HepG2 (cell line): Measurements from ENCODE around the gene NR2F1-AS1. TPM values are rescaled to one million over a fixed set of nuclear protein-coding genes. Genes with fewer than 3 reads are reported as not detected.

Experiments
- ARHGAP35 ChIP-seq: sonication (generic); formaldehyde crosslinking; IDR thresholded peaks from 2 replicates; pipeline ENCODE4 v1.9.0; 2022; ENCODE audit warnings: mild to moderate bottlenecking, inconsistent platforms, moderate library complexity, missing genetic modification reagents, borderline replicate concordance
- FOXK1 ChIP-seq: sonication (generic); formaldehyde crosslinking; IDR thresholded peaks from 2 replicates; pipeline ENCODE4 v1.4.0; 2020; ENCODE audit warnings: low read depth, missing genetic modification reagents, borderline replicate concordance
- HNF4G ChIP-seq, 2 experiments: sonication (generic) in 1 of 2; formaldehyde crosslinking in 1 of 2; IDR thresholded peaks; 2 replicates each; pipeline versions ENCODE4 v1.4.0 to v1.6.1; 2011 to 2020; ENCODE audit warnings: borderline replicate concordance in 2 of 2, low read depth in 2 of 2, mild to moderate bottlenecking in 2 of 2, low read length in 1 of 2, missing genetic modification reagents in 1 of 2, moderate library complexity in 1 of 2
- MED1 ChIP-seq: sonication (generic); formaldehyde crosslinking; IDR thresholded peaks from 2 replicates; pipeline ENCODE4 v1.4.0; 2020; ENCODE audit warnings: missing genetic modification reagents
- MYPOP ChIP-seq: sonication (generic); formaldehyde crosslinking; IDR thresholded peaks from 2 replicates; pipeline ENCODE4 v1.8.1; 2023; ENCODE audit warnings: mild to moderate bottlenecking, moderate library complexity, missing genetic modification reagents
- NFIB ChIP-seq: sonication (generic); formaldehyde crosslinking; IDR thresholded peaks from 2 replicates; pipeline ENCODE4 v1.9.0; 2021; ENCODE audit warnings: missing genetic modification reagents, mild to moderate bottlenecking, borderline replicate concordance
- NR3C1 ChIP-seq: sonication (generic); formaldehyde crosslinking; IDR thresholded peaks from 2 replicates; pipeline ENCODE4 v1.4.0; 2020; ENCODE audit warnings: missing genetic modification reagents
- PBX2 ChIP-seq: IDR thresholded peaks from 2 replicates; pipeline ENCODE4 v1.6.1; 2016; ENCODE audit warnings: control low read depth
- PCBP2 ChIP-seq: fragments of 200-400 bp; formaldehyde crosslinking; optimal IDR thresholded peaks from 2 replicates; pipeline ENCODE3; 2018; ENCODE audit warnings: low read length, low read depth; ENCODE audit not compliant: poor library complexity, severe bottlenecking
- SKI ChIP-seq: fragments of 450-650 bp; IDR thresholded peaks from one replicate; pipeline ENCODE4 v1.6.1; 2018; ENCODE audit warnings: mild to moderate bottlenecking; ENCODE audit not compliant: partially characterized antibody
- ZNF232 ChIP-seq: sonication (generic); formaldehyde crosslinking; IDR thresholded peaks from 2 replicates; pipeline ENCODE4 v1.4.0; 2020; ENCODE audit warnings: missing genetic modification reagents, borderline replicate concordance
- ZNF318 ChIP-seq: sonication (generic); formaldehyde crosslinking; IDR thresholded peaks from 2 replicates; pipeline ENCODE4 v1.4.0; 2020; ENCODE audit warnings: mild to moderate bottlenecking, missing genetic modification reagents
- ZNF550 ChIP-seq: sonication (generic); formaldehyde crosslinking; IDR thresholded peaks from 2 replicates; pipeline ENCODE4 v1.4.0; 2020; ENCODE audit warnings: mild to moderate bottlenecking, missing genetic modification reagents, borderline replicate concordance
- ZNF570 ChIP-seq: sonication (generic); formaldehyde crosslinking; IDR thresholded peaks from 2 replicates; pipeline ENCODE4 v1.4.0; 2020; ENCODE audit warnings: mild to moderate bottlenecking, missing genetic modification reagents, borderline replicate concordance
- ZNF879 ChIP-seq: sonication (generic); formaldehyde crosslinking; IDR thresholded peaks from 2 replicates; pipeline ENCODE4 v1.8.1; 2023; ENCODE audit warnings: missing genetic modification reagents
- ZSCAN5A ChIP-seq: sonication (generic); formaldehyde crosslinking; IDR thresholded peaks from 2 replicates; pipeline ENCODE4 v1.8.0; 2022; ENCODE audit warnings: mild to moderate bottlenecking, missing genetic modification reagents, borderline replicate concordance
- polyA plus RNA-seq, 8 experiments: library from polyadenylated mRNA; depleted of rRNA in 3 of 8; stranded (reverse) in 7 of 8; unstranded in 1 of 8; fragments of >200 nt; fragmentation: Illumina TruSeq in 4 of 8; extraction: Trizol in 4 of 8; gene quantifications; 2 replicates each; pipeline versions ENCODE4 v1.2.1 to v1.2.3, GENCODE V29; 2011 to 2016; ENCODE audit warnings: low read depth in 4 of 8, missing spikeins in 1 of 8, mixed read lengths in 1 of 8; ENCODE audit not compliant: insufficient read depth in 1 of 8
- total RNA-seq, 5 experiments: library from RNA; depleted of rRNA; stranded (reverse); fragments of >200 nt; fragmentation: Illumina TruSeq; extraction: Trizol; gene quantifications; 2 replicates each; pipeline ENCODE4 v1.2.3, GENCODE V29; 2016; ENCODE audit warnings: low read depth in 1 of 5

Gene NR2F1-AS1
- total and polyA plus RNA-seq, 2 of the 13 experiments (the other 11 are each of a cell fraction or from before 2014, with no cell fraction given), result 2.8 TPM

- TF ChIP-seq ZNF550 (CRISPR knock-in tag) (no peak), ZNF318 (CRISPR knock-in tag) (no peak), ARHGAP35 (CRISPR knock-in tag) (no peak), ZNF879 (no peak), SKI (no peak), ZNF232 (CRISPR knock-in tag) (no peak), PCBP2 (no peak), MED1 (CRISPR knock-in tag) (no peak), PBX2 (CRISPR knock-in tag) (no peak), MYPOP (CRISPR knock-in tag) (peak; percentile 95), FOXK1 (CRISPR knock-in tag) (no peak), NFIB (CRISPR knock-in tag) (no peak), ZNF570 (CRISPR knock-in tag) (no peak), NR3C1 (CRISPR knock-in tag) (no peak), HNF4G (IDR thresholded peaks at IDR 0.05; ENCODE audit: borderline replicate concordance, low read depth, low read length) (no peak), HNF4G (CRISPR knock-in tag; IDR thresholded peaks at IDR 0.05; ENCODE audit: borderline replicate concordance, low read depth) (no peak), ZSCAN5A (CRISPR knock-in tag) (0 out of 2 replicates have a peak, but pooled peaks have one; percentile 24)
Measured at GRCh38 chr5:93620487-93621326, 39.7 kb upstream of the NR2F1-AS1 start (continued).
